ENCODE measurements around the gene ZG16.
"Not testable (repeated sequence)": the region's sequence is repeated elsewhere in the genome, so short reads cannot be mapped to it uniquely, and the experiment has no call there.

The ZG16 gene, protein sequence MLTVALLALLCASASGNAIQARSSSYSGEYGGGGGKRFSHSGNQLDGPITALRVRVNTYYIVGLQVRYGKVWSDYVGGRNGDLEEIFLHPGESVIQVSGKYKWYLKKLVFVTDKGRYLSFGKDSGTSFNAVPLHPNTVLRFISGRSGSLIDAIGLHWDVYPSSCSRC

DNA sequence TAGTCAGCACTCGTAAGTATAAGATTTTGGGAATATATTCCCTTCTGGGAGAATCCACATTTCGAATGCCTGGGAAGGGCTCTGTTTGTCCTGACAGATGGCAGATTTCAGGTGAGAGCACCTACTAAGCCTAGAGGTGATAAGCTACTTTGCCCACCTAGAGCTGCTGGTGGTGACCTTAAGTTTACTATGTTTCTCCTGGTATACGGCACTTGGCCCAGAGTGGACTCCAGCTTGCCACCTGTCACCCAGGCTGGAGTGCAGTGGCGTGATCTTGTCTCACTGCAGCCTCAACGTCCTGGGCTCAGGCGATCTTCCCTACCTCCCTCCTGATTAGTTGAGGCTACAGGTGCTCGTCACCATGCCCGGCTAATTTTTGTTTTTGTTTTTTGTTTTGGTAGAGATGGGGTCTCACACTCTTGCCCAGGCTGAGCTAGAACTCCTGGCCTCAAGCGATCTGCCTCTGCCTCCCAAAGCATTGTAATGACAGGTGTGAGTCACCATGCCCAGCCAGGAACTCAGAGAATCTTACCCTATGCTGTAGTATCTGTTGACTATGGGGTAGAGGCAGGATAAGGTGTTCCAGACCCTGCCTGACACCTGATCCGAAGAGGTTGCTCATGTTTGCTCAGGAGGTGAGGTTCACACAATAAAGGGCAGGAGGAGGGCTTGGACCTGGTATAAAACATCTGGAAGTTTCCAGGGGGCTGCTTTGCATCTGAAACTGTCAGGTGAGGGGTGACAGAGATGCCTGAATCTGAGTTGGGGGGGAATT, at the start of gene ZG16:
ZG16 (plus strand) TSS at position 681 of the 775 bp plus-strand sequence. CDS start 1,011 bp downstream, outside the sequence.
- DNase-seq = no peak

DNA sequence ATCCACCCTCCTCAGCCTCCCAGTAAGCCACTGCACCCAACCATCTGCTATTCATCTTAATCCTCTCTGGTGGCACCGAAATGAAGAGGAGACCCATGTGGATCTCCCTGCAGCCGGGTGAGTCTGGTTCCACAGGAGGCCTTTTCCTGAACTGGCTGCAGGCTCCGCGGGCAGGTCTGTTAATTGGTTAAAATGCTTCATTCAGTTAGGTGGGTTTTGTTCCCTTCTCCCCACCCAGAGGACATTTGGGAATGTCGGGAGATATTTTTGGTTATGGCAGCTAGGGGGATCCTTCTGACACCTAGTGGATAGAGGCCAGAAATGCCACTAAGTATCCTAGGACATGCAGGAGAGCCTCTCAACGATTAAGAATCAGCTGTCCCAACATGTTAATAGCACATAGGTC, 48.9 kb upstream of the ZG16 start:
- DNase-seq = peak in 14 of 56 donors; percentile 1 to 24 (median 8)

DNA sequence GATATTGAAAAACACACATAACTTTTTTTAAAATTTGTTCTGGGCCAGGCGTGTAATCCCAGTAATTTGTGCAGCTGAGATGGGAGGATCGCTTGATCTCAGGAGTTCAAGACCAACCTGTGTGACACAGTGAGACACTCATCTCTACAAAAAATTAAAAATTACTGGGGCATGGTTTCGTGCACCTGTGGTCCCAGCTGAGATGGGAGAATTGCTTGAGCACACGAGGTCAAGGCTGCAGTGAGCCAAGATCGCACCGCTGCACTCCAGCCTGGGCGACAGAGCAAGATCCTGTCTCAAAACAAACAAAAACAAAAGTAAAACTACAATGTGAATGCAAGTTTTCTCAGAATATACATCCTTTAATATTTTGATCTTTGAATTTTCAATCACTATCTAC, 47.4 kb upstream of the ZG16 start:
- DNase-seq = no peak

DNA sequence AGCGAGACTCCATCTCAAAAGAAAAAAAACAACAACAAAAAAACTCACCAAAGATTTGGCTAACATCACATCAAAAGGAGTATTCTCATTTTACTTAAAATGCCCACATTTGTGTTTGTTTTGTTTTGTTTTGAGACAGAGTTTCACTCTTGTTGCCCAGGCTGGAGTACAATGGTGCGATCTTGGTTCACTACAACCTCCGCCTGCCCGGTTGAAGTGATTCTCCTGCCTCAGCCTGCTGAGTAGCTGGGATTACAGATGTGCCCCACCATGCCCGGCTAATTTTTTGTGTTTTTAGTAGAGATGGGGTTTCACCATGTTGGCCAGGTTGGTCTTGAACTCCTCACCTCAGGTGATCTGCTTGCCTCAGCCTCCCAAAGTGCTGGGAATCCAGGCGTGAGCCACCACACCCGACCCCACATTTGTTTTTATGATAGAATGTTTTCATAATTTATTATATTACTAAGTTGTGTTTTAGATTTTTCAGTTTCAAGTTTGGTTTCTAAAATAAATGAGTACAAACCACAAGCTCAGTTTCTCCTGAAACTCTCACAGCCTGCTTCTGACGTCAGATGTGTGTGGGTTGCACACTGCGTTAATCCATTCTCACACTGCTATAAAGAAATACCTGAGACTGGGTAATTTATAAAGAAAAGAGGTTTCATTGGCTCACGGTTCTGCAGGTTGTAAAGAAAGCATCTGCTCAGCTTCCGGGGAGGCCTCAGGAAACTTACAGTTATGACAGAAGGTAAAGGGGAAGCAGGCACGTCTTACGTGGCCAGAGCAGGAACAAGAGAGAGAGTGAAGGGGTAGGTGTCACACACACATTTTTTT, 46.1 kb upstream of the ZG16 start:
- DNase-seq = not testable (repeated sequence)

DNA sequence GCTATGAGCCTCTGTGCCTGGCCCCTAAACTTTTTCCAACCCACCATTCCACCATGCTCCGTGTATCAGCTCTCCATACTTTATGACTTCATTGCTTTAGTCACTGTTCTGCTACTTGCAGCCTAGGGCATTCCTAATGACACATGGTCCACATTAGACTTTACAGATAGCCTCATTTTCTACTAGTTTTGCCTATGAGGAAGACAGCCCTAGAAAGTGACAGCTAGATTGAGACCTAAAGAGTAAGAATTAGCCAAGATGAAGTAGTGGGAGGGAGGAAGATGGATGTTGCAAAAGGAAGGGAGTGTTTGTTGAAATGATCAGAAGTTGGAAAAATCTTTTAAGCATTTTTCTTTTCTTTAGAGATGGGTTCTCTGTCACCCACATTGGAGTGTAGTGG, 43.3 kb upstream of the ZG16 start:
- DNase-seq = no peak

DNA sequence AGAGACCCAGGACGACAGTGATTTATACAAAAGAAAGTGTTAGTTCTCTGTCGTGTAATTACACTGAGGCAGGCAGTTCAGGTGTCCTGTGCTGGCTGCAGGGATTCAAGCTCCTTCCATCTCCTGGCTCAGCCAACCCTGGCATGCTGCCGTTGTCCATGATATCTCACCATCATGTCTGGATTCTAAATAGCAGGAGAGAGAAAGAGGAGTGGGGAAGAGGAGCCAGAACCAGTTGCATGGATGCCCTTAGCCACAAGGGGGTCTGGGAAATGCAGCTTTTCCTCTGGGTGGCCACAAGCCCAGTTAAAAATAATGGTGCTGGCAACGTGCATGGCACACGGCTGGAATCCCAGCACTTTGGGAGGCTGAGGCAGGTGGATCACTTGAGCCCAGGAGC, 41.9 kb upstream of the ZG16 start:
- DNase-seq = no peak

DNA sequence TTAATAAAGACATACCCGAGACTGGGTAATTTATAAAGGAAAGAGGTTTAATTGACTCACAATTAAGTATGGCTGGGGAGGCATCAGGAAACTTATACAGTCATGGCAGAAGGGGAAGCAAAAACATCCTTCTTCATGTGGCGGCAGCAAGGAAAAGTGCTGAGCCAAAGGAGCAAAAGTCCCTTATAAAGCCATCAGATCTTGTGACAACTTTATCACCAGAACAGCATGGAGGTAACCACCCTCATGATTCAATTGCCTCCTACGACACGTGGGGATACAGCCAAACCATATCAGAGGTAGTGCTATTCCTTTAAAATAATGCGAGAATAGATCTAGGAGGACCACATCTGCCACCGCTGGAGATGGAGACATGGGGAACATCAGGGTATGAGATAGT, 41.3 kb upstream of the ZG16 start:
- no peak for DNase-seq

DNA sequence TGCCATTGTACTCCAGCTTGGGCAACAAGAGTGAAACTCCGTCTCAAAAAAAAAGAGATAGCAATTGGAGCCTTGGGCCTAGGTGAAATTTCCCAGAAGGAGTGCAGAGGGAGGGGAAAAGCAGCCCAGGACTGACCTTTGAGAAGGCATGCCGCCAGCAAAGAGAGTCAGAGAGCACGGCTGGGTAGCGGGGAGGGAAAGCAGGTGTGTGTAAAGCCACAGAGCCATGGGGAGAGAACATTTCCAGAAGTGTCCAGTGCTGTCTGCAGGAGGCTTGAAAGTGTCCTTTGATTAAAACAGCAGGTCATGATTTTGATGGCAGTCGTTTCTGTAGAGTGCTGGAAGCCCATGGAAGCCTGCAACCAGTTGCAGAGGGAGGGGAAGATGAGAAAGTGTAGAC, 40.3 kb upstream of the ZG16 start:
- DNase-seq = no peak

DNA sequence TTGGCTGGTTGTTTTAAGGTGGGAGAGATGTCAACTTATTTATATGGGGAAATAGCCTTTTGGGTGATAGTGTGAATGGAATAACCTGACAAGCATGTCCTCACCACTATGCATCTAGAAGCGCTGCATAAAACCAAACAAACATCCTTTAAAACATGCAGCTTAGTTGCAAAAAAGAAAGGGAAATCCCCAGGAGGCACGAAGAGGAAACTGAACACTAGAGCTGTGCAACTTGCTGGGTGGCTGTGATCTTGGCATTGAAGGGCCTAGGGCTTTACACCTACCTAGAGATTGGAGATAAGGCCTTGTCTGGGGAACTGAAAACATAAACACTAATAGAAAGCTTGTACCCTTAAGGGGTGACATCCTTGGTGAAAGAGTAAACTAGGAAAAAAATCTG, 39.5 kb upstream of the ZG16 start:
- DNase-seq = no peak

DNA sequence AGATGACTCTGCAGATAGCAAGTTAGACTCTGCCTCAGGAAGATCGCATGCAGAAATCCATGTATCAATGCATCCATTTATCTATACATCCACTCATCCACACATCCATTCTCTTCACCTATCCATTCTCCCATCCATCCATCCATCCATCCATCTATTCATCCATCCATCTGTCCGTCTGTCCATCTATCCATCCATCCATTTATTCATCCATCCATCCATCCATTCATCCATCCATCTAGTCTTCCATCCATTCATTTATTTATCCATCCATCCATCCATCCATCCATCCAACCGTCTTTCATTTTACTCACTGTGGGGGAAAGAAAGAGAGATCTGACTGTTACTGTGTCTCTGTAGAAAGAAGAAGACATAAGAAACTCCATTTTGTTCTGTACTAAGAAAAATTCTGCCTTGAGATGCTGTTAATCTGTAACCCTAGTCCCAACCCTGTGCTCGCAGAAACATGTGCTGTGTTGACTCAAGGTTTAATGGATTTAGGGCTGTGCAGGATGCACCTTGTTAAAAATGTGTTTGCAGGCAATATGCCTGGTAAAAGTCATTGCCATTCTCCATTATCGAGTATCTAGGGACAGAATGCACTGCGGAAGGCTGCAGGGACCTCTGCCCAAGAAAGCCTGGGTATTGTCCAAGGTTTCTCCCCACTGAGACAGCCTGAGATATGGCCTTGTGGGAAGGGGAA, 38.0 kb upstream of the ZG16 start:
- DNase-seq = not testable (repeated sequence)

DNA sequence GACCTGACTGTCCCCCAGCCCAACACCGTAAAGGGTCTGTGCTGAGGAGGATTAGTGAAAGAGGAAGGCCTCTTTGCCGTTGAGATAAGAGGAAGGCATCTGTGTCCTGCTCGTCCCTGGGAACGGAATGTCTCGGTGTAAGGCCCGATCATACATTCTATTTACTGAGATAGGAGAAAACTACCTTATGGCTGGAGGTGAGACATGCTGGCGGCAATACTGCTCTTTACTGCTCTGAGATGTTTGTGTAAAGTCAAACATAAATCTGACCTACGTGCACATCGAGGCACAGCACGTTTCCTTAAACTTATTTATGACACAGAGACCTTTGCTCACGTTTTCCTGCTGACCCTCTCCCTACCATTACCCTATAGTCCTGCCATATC, 37.4 kb upstream of the ZG16 start:
- DNase-seq = not testable (repeated sequence)

DNA sequence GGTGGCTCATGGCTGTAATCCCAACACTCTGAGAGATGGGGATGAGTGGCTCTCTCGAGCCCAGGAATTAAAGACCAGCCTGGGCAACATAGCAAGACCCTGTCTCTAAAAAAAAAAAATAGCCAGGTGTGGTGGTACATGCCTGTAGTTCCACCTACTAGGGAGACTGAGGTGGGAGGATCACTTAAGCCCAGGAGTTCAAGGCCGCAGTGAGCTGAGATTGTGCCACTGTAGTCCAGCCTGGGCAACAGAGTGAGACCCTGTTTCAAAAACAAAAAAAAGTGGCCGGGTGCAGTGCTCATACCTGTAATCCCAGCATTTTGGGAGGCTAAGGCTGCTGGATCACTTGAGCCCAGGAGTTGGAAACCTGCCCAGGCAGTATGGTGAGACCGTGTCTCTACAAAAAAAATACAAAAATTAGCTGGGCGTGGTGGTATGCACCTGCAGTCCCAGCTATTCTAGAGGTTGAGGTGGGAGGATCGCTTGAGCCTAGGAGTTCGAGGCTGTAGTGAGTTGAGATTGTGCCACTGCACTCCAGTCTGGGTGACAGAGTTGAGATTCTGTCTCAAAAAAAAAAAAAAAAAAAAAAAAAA, 35.3 kb upstream of the ZG16 start:
- no peak for DNase-seq

DNA sequence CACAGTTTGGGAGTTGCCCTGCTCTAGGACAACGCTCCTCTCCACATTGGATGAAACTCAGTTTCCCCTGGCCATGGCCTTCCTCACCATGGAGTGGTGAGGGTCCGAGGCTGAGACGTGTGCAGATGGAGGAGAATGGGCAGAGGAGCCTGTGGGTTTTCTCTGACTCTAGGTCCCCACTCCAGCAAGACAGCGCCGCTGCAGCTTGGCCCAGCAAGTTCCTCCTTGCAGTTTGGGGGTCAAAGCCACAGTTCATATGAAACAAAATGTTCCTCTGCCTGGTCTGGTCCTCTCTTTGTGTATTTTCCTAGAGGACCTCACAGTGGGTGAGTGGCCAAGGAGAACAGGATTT, 34.6 kb upstream of the ZG16 start:
- no peak for DNase-seq

DNA sequence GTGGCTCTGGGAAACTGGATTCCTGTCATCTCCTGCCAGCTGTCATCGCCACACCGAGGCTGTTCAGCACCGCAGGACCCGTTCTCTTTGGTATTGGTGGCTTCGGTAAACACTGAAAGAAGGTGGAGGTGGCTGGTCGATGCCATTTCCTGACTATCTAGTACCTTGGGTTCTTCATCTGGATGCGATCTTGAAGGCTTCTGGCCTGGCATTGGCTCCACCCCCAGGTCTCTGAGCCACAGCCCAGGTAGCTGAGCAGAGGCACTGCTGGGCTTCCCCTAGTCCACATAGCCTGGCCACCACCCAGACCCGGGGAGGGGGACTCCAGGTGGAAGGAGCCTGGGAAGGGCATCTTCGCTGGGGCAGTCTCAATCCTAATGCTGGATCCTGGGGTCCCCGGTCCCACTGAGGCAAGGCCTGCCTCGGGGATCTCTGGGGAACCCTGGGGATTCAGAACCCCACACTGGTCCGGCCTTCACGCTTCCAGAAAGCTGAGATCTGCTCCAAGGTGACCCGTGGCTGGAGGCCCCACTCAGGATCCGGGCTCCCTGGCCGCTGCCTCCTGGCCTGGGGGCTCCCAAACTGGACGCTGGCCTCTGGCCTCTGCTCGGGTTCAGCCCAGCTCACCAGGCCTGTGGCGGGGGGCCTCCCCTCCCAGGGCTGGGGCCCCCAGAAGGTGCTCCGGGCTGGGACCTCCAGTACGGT, 34.1 kb upstream of the ZG16 start:
- no peak for DNase-seq

DNA sequence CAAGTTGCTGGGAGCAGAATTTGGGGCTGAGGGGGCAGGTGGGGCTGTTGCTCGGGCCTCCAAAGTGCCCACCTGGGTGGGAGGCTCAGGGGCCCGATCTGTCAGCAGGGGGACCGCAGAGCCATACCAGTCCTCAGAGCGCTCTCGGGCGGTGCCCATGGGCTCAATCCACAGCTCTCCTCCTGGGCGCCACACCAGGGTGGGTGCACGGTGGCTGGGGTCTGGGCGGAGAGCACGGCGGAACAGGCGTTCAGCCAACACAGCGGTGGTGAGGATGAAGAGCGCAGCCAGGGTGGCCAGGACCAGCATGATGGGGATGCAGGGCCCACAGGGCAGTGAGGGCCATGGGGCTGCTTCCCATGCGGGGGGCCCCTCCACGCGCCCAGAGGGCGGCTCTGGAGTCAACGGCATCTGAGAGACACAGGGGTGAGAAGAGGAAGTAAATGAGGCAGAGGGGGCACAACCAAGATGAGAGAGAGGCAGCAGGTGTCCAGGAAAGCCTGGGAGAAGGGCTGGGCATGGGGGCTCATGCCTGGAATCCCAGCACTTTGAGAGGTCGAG, 33.4 kb upstream of the ZG16 start:
- DNase-seq = no peak

DNA sequence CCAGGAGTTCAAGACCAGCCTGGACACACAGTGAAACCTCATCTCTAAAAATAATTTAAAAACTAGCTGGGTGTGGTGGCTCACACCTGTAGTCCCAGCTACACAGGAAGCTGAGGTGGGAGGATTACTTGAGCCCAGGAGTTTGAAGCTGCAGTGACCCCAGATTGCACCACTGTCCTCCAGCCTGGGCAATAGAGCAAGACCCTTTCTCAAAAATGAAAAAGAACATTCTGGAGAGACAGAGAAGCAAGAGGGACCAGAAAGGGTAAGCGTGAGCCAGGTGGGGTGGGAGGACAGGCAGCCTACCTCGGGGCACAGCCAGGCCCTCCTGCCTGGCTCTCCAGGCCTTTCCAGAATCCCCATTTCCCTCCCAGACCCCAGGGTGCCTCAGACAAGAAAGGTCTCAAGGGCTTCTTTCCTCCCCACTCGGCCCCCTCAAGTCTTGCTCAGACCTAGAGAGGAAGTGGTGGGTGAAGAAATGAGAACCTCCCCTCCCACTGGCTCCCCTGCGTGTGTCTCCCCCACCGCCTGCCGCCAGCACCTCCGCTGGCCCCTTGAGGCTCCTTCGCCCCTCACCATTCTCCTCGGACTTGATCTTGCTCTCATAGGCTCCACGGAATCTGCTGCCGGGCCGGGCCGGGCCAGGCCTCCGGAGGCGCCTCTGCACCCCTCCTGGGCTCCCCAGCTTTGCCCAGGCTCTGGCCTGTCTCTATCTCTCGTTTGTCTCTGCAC, 32.8 kb upstream of the ZG16 start:
- no peak for DNase-seq

DNA sequence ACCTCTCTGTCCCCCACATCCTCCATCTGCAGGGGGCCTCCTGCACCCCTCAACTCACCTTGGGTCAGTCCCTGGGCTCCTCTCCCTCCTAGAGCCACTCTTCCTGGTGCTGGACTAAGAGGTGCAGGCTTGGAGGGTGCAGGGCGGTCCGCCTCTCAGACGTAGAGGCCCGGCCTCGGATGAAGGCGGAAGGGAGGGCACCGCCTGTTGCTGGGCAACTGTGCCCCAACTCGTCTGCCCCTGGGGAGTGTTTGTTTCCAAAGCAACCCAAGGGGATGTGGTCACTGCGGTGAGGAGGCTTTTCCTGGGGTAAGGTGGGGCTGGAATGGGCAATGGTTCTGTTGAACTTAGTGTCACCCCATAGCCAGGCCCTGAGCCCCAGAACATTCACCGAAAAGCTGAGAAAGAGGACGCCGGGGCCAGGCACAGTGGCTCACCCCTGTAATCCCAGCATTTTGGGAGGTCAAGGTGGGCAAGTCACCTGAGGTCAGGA, 32.2 kb upstream of the ZG16 start, which contains the start of gene C16orf54:
C16orf54 (minus strand) TSS at position 138 of the 493 bp plus-strand sequence. CDS start 1,039 bp downstream, outside the sequence.
- peak in 22 of 56 donors; percentile 0 to 56 (median 15) for DNase-seq

DNA sequence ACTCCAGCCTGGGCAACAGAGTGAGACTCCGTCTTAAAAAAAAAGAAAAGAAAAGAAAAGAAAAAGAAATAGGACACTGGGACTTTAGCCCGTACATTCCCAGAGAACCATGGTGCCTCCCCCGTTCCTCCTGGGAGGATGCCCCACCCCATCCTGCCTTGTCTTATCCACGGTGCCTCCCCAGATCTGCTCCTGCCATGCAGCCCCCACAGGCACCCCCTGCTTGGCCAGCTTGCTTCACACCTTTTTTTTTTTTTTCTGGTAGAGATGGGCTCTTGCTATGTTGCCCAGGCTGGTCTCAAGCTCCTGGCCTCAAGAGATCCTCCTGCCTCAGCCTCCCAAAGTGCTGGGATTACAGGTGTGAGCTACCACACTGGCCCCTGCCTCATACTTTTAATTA, 31.5 kb upstream of the ZG16 start:
- DNase-seq = not testable (repeated sequence)

Data from nucleus accumbens (tissue), 56 donors.